Gastrocnemius medialis (tissue), 4 donors: ENCODE results near the gene DGKZ. TPM values are rescaled to one million over a fixed set of nuclear protein-coding genes. Genes with fewer than 3 reads are reported as not detected.

Experiments used
- ATAC-seq, 2 donors: fragments of 150-250 bp; one replicate each; pipeline ENCODE4 v1.9.1; 2016
- DNase-seq, 2 donors: peaks; one replicate each; pipeline ENCODE4 v3.0.0-alpha.2; 2019
- H3K27ac ChIP-seq, 4 donors: fragments of 200-600 bp; sonication (generic); 1 replicate in 1 of 4; 2 replicates in 3 of 4; pipeline ENCODE4 v1.5.1; 2016 to 2018; ENCODE audit warnings: mild to moderate bottlenecking in 2 of 4, moderate library complexity in 1 of 4
- H3K27me3 ChIP-seq, 3 donors: fragments of 200-600 bp; sonication (generic) in 2 of 3; 1 replicate in 1 of 3; 2 replicates in 2 of 3; pipeline versions ENCODE4 v1.5.1 to v1.6.0; 2016 to 2019; ENCODE audit warnings: mild to moderate bottlenecking in 1 of 3, moderate library complexity in 1 of 3
- H3K36me3 ChIP-seq, 2 donors: fragments of 200-600 bp; sonication (generic) in 1 of 2; one replicate each; pipeline ENCODE4 v1.5.1; 2017 to 2018
- H3K4me1 ChIP-seq, 2 donors: fragments of 200-600 bp; sonication (generic) in 1 of 2; one replicate each; pipeline ENCODE4 v1.5.1; 2016 to 2017; ENCODE audit warnings: mild to moderate bottlenecking in 2 of 2
- H3K4me3 ChIP-seq, 4 donors: fragments of 200-600 bp; sonication (generic) in 3 of 4; 1 replicate in 1 of 4; 2 replicates in 3 of 4; pipeline ENCODE4 v1.5.1; 2016 to 2019; ENCODE audit warnings: mild to moderate bottlenecking in 2 of 4
- H3K9me3 ChIP-seq, 3 donors: fragments of 200-600 bp; sonication (generic) in 2 of 3; 1 replicate in 1 of 3; 2 replicates in 2 of 3; pipeline ENCODE4 v1.5.1; 2016 to 2019
- POLR2A ChIP-seq, 2 donors: fragments of 450-650 bp; IDR thresholded peaks; one replicate each; pipeline ENCODE4 v1.6.1; 2017; ENCODE audit warnings: antibody characterized with exemption in 2 of 2, mild to moderate bottlenecking in 2 of 2, moderate library complexity in 2 of 2
- in situ Hi-C, 4 donors: fragments of 200-750 bp; cut with MboI; loops; one replicate each; pipeline versions ENCODE4 v1.15.0 to v1.8.0; 2017; ENCODE audit warnings: low sequenced_read_pairs in 4 of 4
- intact Hi-C: fragments of 100-400 bp; cut with DNase I; formaldehyde crosslinking; loops from one replicate; pipeline ENCODE4 v1.15.1; 2023; ENCODE audit warnings: low total_unique reads
- total RNA-seq, 4 donors: library from RNA; depleted of rRNA; stranded (reverse); fragments of >200 nt; gene quantifications; one replicate each; pipeline versions ENCODE4 v1.1.0 to v1.2.3, GENCODE V29; 2016
- TF ChIP-seq, protein P1 (sequence below), 5 experiments: fragments of 450-650 bp in 3 of 5; fragments of 200-600 bp in 2 of 5; sonication (generic) in 2 of 5; IDR thresholded peaks in 4 of 5; conservative IDR thresholded peaks in 1 of 5; 1 replicate in 4 of 5; 2 replicates in 1 of 5; pipeline ENCODE4 v1.5.1; 2016 to 2019; ENCODE audit warnings: antibody characterized with exemption in 5 of 5, mild to moderate bottlenecking in 3 of 5, moderate library complexity in 3 of 5

The DGKZ gene
- total RNA-seq, 4 donors from 2014 or later = 127 to 155 (median 131) TPM

DNA sequence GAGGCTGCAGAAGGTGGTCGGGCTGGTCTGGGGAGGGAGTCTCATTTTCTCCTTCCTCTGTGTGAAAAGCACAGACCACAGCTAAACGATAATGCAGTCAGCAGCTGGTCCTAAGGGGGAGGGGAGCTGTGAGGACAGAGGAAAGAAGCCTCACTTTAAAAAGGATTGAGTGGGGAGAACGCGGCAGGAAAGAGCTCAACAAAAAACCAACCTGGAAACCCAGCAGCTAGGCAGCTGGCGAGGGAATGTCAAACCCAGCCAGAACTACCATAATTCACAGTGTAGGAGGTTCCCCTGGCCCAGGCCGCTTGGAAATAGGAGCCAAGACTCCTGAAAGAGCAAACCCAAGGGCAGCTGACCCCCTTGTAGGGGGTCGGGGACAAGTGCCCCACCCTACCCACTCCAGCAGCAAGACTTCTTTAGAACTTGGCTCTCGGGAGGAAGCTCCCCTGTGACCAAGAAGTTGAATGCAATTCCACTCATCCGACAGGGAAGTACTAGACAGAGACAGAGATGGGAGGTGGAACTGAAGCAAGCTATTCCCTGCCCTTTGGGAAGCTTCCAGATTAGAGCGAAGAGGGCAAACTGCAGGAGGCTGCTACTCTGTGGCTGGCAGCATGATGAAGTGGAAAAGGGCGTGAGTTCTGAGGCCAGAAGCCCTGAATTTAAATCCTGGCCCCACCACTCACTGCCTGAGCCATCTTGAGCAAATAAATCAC is 16.5 kb upstream of the DGKZ start:
- peaks cover 0 to 7% of the 10 kb centered on the region in 2 donors for H3K4me1 ChIP-seq
- H3K36me3 ChIP-seq = no peaks in the 10 kb centered on the region
- DNase-seq (no peak), ATAC-seq (no peak)
- H3K27ac ChIP-seq = no peak overlapping the region
- no peak for TF ChIP-seq POLR2A (IDR thresholded peaks at IDR 0.05)
- TF ChIP-seq, protein P1, sequence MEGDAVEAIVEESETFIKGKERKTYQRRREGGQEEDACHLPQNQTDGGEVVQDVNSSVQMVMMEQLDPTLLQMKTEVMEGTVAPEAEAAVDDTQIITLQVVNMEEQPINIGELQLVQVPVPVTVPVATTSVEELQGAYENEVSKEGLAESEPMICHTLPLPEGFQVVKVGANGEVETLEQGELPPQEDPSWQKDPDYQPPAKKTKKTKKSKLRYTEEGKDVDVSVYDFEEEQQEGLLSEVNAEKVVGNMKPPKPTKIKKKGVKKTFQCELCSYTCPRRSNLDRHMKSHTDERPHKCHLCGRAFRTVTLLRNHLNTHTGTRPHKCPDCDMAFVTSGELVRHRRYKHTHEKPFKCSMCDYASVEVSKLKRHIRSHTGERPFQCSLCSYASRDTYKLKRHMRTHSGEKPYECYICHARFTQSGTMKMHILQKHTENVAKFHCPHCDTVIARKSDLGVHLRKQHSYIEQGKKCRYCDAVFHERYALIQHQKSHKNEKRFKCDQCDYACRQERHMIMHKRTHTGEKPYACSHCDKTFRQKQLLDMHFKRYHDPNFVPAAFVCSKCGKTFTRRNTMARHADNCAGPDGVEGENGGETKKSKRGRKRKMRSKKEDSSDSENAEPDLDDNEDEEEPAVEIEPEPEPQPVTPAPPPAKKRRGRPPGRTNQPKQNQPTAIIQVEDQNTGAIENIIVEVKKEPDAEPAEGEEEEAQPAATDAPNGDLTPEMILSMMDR (IDR thresholded peaks at IDR 0.05 in 4 of 5, conservative IDR thresholded peaks at IDR 0.05 in 1 of 5) = no peak
- H3K9me3 ChIP-seq = no peaks in the 10 kb centered on the region
- H3K27me3 ChIP-seq = peaks cover 30 to 51% (median 40%) of the 10 kb centered on the region in 3 donors
- in situ Hi-C loops (no loop called here), intact Hi-C loops (no loop called here)
- H3K4me3 ChIP-seq = no peak overlapping the region

DNA sequence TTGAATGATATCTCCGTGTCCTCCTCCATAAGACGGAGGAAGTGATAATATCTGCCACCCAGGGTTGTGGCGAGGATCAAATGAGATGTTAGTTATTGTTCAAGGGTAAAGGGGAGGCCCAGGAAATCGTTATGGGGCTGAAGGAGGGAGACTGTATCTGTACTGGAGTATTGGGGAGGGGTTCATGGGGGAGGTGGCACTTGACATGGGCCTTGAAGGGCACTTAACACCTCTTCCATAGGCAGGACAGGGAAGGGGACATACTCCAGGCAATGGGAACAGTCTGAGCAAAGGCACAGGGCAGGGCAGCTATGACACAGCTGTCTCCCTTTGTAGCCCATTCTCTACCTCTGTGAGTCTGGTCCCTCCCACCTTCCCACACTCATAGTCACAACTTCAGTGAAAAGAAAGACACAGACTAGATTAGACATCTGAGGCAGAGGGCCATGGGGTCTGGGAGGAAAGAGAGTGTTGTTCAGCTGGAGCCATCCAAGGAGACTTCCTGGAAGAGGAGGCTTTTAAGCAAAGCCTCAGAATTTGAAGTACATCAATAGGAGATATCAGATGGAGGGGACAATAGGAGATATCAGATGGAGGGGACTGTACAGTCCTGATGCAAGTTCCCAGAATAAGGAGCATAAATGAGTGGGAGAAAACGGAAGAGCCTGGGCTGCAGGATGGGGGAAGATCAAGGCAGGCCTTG is 15.8 kb upstream of the DGKZ start:
- no peaks in the 10 kb centered on the region for H3K36me3 ChIP-seq
- in situ Hi-C loops (no loop called here), intact Hi-C loops (no loop called here)
- DNase-seq (no peak), ATAC-seq (no peak)
- H3K4me1 ChIP-seq = peaks cover 0 to 7% of the 10 kb centered on the region in 2 donors
- TF ChIP-seq, protein P1 (IDR thresholded peaks at IDR 0.05 in 4 of 5, conservative IDR thresholded peaks at IDR 0.05 in 1 of 5) = no peak
- H3K27me3 ChIP-seq = peaks cover 30 to 51% (median 40%) of the 10 kb centered on the region in 3 donors
- H3K27ac ChIP-seq = no peak overlapping the region
- H3K4me3 ChIP-seq = no peak overlapping the region
- H3K9me3 ChIP-seq = no peaks in the 10 kb centered on the region

DNA sequence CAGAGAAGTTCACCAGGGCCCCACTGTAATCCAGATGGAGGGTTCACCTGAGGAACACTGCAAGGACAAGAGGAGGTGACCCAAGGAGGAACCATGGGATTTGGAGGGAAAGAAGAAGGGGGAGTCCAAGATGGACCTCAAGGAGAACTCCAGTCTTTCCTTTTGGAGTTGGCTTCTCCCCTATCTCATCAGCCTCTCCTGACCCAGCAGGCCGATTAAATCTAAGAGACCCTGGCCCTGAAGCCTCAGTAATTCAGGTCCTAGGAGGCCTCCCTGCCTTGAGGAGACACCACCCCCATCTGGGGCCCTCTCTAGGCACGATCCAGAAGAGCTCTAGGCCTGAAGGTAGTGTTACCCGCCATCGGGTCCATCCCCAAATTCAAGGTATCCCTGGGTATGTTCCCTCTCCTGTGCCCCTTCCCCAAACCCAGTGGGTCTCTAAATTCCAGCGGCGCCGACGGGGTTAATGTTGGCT is 15.1 kb upstream of the DGKZ start:
- DNase-seq (no peak), ATAC-seq (no peak)
- peaks cover 0 to 7% of the 10 kb centered on the region in 2 donors for H3K4me1 ChIP-seq
- no peaks in the 10 kb centered on the region for H3K36me3 ChIP-seq
- peaks cover 30 to 51% (median 40%) of the 10 kb centered on the region in 3 donors for H3K27me3 ChIP-seq
- peak overlapping the region in 3 of 4 donors; percentile 34 to 50 (median 44) for H3K4me3 ChIP-seq
- intact Hi-C loops = no loop called here
- TF ChIP-seq POLR2A (IDR thresholded peaks at IDR 0.05) = no peak
- TF ChIP-seq, protein P1 (IDR thresholded peaks at IDR 0.05 in 4 of 5, conservative IDR thresholded peaks at IDR 0.05 in 1 of 5) = no peak
- H3K27ac ChIP-seq = no peak overlapping the region
- no peaks in the 10 kb centered on the region for H3K9me3 ChIP-seq
- in situ Hi-C loops = no loop called here

DNA sequence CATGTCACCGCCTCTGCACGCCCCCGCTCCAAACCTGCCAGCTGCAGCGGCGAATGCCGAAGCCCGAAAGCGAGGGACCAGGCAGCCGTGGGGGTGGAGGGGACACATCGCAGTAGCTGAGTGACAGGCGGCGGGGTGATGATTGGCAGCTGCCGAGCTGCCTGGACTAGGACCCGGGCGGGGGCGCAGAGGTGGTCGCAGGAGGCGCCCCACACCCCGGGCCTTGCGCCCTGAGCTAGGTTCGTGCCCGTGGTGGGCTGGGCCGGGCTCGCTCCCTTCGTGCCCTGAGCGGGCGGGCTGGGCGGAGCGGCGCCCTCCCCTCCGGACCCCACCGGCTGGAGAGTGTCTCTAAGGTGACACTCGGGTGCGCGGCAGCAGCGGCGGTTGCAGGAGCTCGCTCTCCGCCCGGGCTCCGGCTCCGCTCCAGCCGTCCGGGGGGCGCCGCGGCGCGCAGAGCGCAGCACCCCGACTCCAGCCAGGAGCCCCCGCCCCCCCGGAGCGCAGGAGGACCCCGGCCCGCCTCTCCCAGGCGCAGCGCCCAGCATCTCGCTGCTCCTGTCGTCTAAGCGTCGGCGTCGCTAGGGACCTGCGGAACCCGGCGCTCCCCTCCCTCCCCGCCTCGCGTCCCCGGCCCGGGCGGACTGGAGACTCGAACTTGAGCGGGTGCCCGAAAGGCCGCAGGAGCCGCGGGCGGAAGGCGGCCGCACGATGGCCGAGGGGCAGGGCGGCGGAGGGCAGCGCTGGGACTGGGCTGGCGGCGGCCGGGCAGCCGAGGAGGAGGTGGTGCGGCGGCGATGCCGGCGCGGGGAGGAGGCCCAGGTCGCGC is 14.5 kb upstream of the DGKZ start:
- Histone ChIP-seq H3K4me3 (peak overlapping the region; percentile 34 to 50 (median 39)), H3K9me3 (no peaks in the 10 kb centered on the region), H3K36me3 (no peaks in the 10 kb centered on the region), H3K4me1 (peaks cover 0 to 7% of the 10 kb centered on the region in 2 donors), H3K27ac (no peak overlapping the region), H3K27me3 (peaks cover 30 to 51% (median 40%) of the 10 kb centered on the region in 3 donors)
- no peak for TF ChIP-seq POLR2A (IDR thresholded peaks at IDR 0.05)
- TF ChIP-seq, protein P1 (IDR thresholded peaks at IDR 0.05 in 4 of 5, conservative IDR thresholded peaks at IDR 0.05 in 1 of 5) = no peak
- no peak for DNase-seq
- in situ Hi-C loops = no loop called here
- peak in 1 of 2 donors; percentile 12 for ATAC-seq
- intact Hi-C loops = no loop called here
